Tibial nerve (tissue), 4 donors: Measurements from ENCODE around the gene COX20. TPM values are rescaled to one million over a fixed set of nuclear protein-coding genes. Genes with fewer than 3 reads are reported as not detected.

Experiments
- DNase-seq, 2 donors: peaks; one replicate each; pipeline ENCODE4 v3.0.0-alpha.2; 2019; ENCODE audit warnings: low spot score in 2 of 2
- H3K27ac ChIP-seq, 4 donors: fragments of 200-600 bp; sonication (generic) in 3 of 4; one replicate each; pipeline ENCODE4 v1.5.1; 2017 to 2019; ENCODE audit warnings: mild to moderate bottlenecking in 1 of 4
- H3K27me3 ChIP-seq, 2 donors: fragments of 200-600 bp; sonication (generic) in 1 of 2; one replicate each; pipeline versions ENCODE4 v1.5.1 to v1.6.0; 2017 to 2019
- H3K36me3 ChIP-seq, 3 donors: fragments of 200-600 bp; sonication (generic); one replicate each; pipeline ENCODE4 v1.5.1; 2018 to 2019
- H3K4me1 ChIP-seq, 4 donors: fragments of 200-600 bp; sonication (generic) in 3 of 4; one replicate each; pipeline ENCODE4 v1.5.1; 2017 to 2019
- H3K4me3 ChIP-seq, 4 donors: fragments of 200-600 bp; sonication (generic) in 3 of 4; one replicate each; pipeline ENCODE4 v1.5.1; 2017 to 2019; ENCODE audit warnings: mild to moderate bottlenecking in 1 of 4, moderate library complexity in 1 of 4
- H3K9me3 ChIP-seq, 4 donors: fragments of 200-600 bp; sonication (generic) in 3 of 4; one replicate each; pipeline ENCODE4 v1.5.1; 2017 to 2019
- EP300 ChIP-seq, 2 donors: sonication (generic); formaldehyde crosslinking; IDR thresholded peaks; one replicate each; pipeline ENCODE4 v1.6.1; 2017; ENCODE audit warnings: antibody characterized with exemption in 2 of 2, mild to moderate bottlenecking in 1 of 2
- POLR2A ChIP-seq, 2 donors: fragments of 450-650 bp; IDR thresholded peaks; one replicate each; pipeline ENCODE4 v1.6.1; 2017; ENCODE audit warnings: antibody characterized with exemption in 2 of 2, mild to moderate bottlenecking in 2 of 2, moderate library complexity in 2 of 2
- WGBS, 2 donors: methylation state at CpG; one replicate each; pipeline ENCODE4 v1.1.5; 2018; 5-methylcytosine and 5-hydroxymethylcytosine counted together
- total RNA-seq, 4 donors: library from RNA; depleted of rRNA; stranded (reverse); fragments of >200 nt; gene quantifications; one replicate each; pipeline ENCODE4 v1.1.0, GENCODE V29; 2016
- TF ChIP-seq, protein P1 (sequence below), 5 experiments: fragments of 200-600 bp in 3 of 5; fragments of 450-650 bp in 2 of 5; sonication (generic) in 3 of 5; IDR thresholded peaks; one replicate each; pipeline ENCODE4 v1.5.1; 2016 to 2019; ENCODE audit warnings: antibody characterized with exemption in 5 of 5, mild to moderate bottlenecking in 3 of 5, moderate library complexity in 2 of 5

The COX20 gene
- total RNA-seq, 4 donors from 2014 or later = 20.2 to 44.4 (median 39.5) TPM

DNA sequence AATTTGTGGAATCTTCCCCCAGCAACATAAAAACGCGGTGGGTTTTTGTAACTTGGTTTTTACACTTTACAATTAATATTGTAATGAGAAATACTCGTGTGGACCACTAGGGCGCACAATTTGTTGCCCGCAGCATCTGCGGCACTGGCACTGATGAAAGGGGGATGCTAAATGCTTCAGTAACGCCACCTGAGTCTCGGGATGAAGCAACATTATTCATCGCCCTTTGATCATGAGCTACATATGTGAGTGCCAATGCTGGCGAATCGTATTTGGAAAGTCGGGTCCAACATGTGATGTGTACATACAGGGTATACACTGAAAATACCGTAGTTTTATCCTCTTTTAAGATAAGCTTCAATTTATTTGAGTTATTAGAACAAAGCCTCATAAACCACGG lies 34.2 kb upstream of the COX20 start:
- Histone ChIP-seq H3K36me3 (no peaks in the 10 kb centered on the region), H3K27ac (no peak overlapping the region), H3K4me3 (no peak overlapping the region), H3K4me1 (no peaks in the 10 kb centered on the region), H3K27me3 (no peaks in the 10 kb centered on the region), H3K9me3 (no peaks in the 10 kb centered on the region)
- 54 to 58% methylated on average over 14 of the region's 14 CpGs for WGBS, 2 donors
- no peak for DNase-seq
- TF ChIP-seq, protein P1, sequence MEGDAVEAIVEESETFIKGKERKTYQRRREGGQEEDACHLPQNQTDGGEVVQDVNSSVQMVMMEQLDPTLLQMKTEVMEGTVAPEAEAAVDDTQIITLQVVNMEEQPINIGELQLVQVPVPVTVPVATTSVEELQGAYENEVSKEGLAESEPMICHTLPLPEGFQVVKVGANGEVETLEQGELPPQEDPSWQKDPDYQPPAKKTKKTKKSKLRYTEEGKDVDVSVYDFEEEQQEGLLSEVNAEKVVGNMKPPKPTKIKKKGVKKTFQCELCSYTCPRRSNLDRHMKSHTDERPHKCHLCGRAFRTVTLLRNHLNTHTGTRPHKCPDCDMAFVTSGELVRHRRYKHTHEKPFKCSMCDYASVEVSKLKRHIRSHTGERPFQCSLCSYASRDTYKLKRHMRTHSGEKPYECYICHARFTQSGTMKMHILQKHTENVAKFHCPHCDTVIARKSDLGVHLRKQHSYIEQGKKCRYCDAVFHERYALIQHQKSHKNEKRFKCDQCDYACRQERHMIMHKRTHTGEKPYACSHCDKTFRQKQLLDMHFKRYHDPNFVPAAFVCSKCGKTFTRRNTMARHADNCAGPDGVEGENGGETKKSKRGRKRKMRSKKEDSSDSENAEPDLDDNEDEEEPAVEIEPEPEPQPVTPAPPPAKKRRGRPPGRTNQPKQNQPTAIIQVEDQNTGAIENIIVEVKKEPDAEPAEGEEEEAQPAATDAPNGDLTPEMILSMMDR (IDR thresholded peaks at IDR 0.05) = peak; percentile 26 to 48 (median 32)
- no peak for TF ChIP-seq EP300 (IDR thresholded peaks at IDR 0.05)
- TF ChIP-seq POLR2A (IDR thresholded peaks at IDR 0.05) = no peak

GRCh38 chr1:244802041-244802440 lies 33.4 kb upstream of the COX20 start:
- Histone ChIP-seq H3K36me3 (no peaks in the 10 kb centered on the region), H3K4me1 (no peaks in the 10 kb centered on the region), H3K27ac (no peak overlapping the region), H3K9me3 (no peaks in the 10 kb centered on the region), H3K4me3 (no peak overlapping the region), H3K27me3 (no peaks in the 10 kb centered on the region)
- 65 to 68% methylated on average over 14 of the region's 14 CpGs for WGBS, 2 donors
- DNase-seq = no peak
- TF ChIP-seq, protein P1 (IDR thresholded peaks at IDR 0.05) = no peak
- TF ChIP-seq EP300 (IDR thresholded peaks at IDR 0.05) = no peak
- TF ChIP-seq POLR2A (IDR thresholded peaks at IDR 0.05) = no peak

DNA sequence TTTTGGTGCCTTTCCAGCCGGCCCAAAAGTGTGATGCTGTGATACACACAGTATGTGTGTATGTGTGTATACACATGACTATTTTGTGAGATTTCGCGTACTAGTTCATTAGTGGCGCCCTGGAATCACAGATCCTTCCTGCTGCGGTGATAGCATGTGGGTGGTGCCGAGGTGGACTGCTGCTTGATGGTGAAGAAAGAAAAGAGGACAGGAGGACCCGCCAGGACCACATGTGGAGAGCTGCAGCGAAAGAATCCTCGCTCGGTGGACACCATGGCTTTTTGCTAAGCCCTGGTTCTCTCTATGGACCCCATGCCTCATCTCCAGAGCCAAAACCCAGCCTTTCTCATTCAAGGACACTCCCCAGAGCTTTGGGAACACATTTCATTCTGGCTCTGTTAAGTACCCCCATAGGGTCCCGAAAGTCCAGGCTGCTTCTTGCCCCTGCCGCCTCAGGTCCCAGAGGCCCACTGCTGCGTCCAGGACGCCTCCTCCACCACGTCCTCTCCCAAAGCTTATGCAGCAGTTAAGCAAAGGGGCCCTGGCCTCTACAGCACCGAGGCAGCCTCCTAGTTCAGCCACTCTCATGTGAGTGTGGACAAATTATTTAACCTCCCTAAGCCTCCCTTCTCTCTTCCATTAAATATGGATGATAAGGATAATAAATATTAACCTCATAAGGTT lies 32.8 kb upstream of the COX20 start:
- DNase-seq = no peak
- Histone ChIP-seq H3K27me3 (no peaks in the 10 kb centered on the region), H3K36me3 (no peaks in the 10 kb centered on the region), H3K4me3 (no peak overlapping the region), H3K9me3 (no peaks in the 10 kb centered on the region), H3K4me1 (no peaks in the 10 kb centered on the region), H3K27ac (no peak overlapping the region)
- WGBS, 2 donors = 79 to 87% methylated on average over 16 of the region's 16 CpGs
- TF ChIP-seq, protein P1 (IDR thresholded peaks at IDR 0.05) = no peak
- TF ChIP-seq EP300 (IDR thresholded peaks at IDR 0.05) (no peak), POLR2A (IDR thresholded peaks at IDR 0.05) (no peak)

DNA sequence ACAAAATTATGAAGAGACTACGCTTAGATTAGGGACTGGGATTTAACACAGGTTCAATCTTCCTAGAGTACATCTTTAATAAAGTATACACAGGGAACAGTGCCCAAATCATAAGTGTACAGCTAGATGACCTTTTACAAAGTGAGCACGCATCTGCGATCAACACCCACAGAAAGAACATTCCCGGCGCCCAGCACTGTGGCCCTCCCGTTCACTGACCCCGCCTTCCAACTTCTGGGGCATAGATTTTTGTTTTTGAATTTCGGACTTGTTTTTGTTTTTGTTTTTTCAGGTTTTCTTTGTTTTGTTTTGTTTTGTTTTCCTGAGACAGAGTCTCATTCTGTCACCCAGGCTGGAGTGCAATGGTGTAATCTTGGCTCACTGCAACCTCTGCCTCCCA lies 30.6 kb upstream of the COX20 start:
- TF ChIP-seq POLR2A (IDR thresholded peaks at IDR 0.05) = no peak
- TF ChIP-seq, protein P1 (IDR thresholded peaks at IDR 0.05) = no peak
- TF ChIP-seq EP300 (IDR thresholded peaks at IDR 0.05) = no peak
- 79 to 80% methylated on average over 8 of the region's 8 CpGs for WGBS, 2 donors
- Histone ChIP-seq H3K4me1 (no peaks in the 10 kb centered on the region), H3K36me3 (no peaks in the 10 kb centered on the region), H3K27ac (no peak overlapping the region), H3K9me3 (no peaks in the 10 kb centered on the region), H3K27me3 (no peaks in the 10 kb centered on the region), H3K4me3 (no peak overlapping the region)
- no peak for DNase-seq

- Histone ChIP-seq H3K4me3 (no peak overlapping the region), H3K9me3 (no peaks in the 10 kb centered on the region), H3K4me1 (no peaks in the 10 kb centered on the region), H3K27ac (no peak overlapping the region), H3K27me3 (no peaks in the 10 kb centered on the region), H3K36me3 (no peaks in the 10 kb centered on the region)
- TF ChIP-seq, protein P1 (IDR thresholded peaks at IDR 0.05) = no peak
- TF ChIP-seq EP300 (IDR thresholded peaks at IDR 0.05) = no peak
- no peak for TF ChIP-seq POLR2A (IDR thresholded peaks at IDR 0.05)
- DNase-seq = no peak
Observed at GRCh38 chr1:244807138-244807537, 28.3 kb upstream of the COX20 start.
